Colon (tissue), 2 donors: ENCODE results near the gene WDR31.
"Not testable (repeated sequence)": the region's sequence is repeated elsewhere in the genome, so short reads cannot be mapped to it uniquely, and the experiment has no call there.

Experiments
- FAIRE-seq: peaks from 2 replicates; lab custom pipeline; 2012; peaks lifted over from hg19 to GRCh38; lab: Jason Lieb, UNC
- donor health status: control.
- donor health status: control.

Gene WDR31

DNA sequence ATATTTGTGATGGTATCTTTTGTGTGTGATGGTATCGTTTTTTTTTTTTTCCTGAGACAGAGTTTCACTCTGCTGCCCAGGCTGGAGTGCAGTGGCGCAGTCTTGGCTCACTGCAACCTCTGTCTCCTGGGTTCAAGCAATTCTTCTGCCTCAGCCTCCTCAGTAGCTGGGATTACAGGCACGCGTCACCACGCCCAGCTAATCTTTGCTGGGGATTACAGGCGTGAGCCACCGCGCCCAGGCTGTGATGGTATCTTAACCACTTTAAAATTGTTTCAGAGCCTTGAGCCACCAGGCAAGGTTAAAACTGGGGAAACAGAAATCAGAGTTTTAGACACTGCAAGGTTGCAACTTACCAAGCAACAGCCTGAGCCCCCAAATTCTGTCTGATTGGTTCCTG, 43.8 kb downstream of the WDR31 start:
- FAIRE-seq = not testable (repeated sequence)

DNA sequence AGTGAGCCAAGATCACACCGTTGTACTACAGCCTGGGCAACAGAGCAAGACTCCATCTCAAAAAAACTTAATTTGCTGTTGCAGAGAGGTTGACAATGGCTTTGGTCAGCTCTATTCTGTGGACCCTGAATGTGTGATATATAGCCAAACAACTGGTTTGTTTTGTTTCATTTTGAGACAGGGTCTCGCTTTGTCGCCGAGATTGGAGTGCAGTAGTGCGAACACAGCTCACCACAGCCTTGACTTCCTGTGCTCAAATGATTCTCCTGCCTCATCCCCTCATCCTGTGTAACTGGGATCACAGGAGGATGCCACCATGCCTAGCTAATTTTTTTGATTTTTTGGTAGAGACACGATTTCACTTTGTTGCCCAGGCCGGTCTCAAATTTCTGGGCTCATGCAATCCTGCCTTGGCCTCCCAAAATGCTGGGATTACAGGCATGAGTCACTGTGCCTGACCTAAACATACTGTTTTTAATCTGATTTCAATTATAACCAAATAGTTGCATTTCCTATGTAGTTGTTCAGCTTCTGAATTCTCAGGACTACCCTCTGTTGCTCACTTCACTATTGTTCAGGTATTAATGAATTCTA, 46.7 kb downstream of the WDR31 start:
- no peak for FAIRE-seq

DNA sequence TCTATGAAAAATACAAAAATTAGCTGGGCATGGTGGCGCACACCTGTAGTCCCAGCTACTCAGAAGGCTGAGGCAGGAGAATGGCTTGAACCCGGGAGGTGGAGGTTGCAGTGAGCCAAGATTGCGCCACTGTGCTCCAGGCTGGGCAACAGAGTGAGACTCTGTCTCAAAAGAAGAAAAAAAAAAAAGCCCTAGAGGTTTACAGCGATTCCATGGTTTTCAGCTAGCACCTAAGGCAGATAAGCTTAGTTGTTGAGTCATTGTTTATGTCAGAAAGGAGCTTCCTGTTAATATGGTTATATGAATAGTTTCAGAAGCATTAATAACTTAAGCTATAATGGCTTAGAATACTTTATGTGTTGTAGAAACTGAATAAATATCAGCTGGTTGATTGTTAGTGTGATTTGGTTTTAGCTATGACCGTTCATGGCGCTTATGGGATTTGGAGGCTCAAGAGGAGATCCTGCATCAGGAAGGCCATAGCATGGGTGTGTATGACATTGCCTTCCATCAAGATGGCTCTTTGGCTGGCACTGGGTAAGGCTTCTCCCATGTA, 49.9 kb downstream of the WDR31 start:
- FAIRE-seq = no peak

DNA sequence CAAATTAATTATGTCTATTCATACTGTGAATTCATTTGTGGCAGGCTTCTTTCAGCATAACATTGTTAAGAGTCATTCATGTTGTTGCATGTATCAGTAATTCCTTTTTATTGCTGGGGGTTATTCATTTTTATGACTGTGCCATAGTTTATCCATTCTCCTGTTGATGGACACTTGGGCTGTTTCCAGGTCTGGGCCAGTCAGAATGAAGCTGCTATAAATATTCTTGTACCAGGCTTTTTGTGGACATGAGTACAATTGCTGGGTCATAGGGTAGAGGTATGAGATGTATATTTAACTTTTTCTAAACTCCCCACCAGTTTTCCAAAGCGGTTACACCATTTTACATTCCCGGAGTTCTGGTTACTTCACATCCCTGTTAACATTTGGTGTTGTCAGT, 51.0 kb downstream of the WDR31 start:
- no peak for FAIRE-seq

DNA sequence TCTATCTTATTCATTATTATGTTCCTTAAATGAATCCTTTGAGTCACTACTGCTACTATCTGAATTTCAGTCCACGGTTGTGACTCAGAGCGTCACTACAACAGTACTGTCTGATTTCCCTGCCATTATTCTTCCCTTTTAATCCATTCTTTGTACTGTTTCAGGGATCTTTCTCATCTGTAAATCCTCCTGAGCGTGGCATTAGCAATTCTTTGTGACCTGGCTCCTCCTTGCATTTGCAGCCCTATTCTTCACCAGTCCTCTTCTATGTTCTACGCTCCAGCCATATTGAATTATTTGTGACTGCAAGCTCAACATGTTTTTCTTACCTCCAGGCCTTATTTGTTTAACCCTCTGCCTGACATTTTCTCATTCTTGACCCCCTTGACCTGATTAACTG, 58.7 kb downstream of the WDR31 start:
- no peak for FAIRE-seq

DNA sequence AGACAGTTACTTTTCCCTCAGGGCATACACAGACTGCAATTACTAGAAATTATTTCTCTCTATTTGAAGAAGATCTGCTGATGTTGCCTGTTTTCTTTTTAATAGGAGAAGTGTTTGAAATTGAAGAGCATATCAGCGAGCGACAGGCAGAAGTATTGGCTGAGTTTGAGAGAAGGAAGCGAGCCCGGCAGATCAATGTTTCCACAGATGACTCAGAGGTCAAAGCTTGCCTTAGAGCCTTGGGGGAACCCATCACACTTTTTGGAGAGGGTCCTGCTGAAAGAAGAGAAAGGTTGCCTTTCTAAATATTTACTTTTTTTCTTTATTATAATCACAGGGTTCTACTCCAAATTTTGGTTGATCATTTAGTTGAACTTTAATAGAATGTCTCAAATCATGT, 61.2 kb downstream of the WDR31 start:
- FAIRE-seq = no peak

DNA sequence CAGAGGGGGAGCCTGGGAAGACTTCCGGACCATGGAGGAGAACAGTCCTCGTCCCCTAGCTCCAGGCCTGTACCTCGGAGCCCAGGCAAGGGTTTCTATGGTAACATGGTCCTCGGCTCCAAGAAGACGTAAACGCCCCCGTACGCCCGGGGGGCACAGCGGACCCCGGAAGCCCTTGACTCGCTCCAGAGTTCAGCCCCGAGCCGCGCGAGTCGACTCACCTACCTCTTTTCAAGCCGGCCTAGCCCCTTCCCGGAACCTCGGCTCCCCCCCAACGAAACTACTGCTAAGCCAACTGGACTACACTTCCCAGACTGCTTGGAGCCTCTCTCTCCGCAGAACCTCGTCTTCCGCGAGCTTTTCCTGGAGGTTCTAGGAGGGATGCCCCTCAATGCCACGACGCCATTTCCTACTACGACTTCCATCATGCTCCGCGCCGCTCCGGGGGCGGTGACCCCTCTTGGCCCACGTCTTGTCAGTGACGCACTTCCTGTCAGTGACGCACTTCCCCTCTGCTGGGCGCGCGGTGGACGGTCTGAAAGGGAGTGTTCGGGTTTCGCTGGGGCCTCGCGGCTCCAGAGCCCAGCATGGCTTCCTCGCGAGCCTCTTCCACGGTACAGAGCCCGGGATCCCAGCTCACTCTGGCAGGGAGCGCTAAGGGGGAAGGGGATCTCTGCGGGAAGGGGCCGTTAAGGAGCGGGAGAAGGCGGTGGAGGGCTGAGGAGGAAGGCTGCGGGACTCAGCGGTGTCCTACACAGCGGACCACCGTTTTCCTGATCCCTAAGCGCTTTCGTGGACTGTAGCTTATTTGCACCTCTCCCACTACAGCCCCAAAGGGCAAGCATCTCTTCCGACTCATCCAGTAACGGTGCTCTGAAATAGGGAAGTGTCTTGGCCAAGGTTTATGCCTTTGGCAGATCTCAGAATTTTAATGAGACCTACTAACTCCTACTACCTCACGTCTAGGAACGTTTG, 64.6 kb downstream of the WDR31 start, which contains the start of the genes CDC26 and PRPF4:
CDC26 (minus strand) TSS at position 416 of the 975 bp plus-strand sequence. CDS start 3,065 bp downstream, outside the sequence.
PRPF4 (plus strand) TSS at position 502 of the 975 bp plus-strand sequence; CDS start at position 588, 86 bp downstream.
- no peak for FAIRE-seq

DNA sequence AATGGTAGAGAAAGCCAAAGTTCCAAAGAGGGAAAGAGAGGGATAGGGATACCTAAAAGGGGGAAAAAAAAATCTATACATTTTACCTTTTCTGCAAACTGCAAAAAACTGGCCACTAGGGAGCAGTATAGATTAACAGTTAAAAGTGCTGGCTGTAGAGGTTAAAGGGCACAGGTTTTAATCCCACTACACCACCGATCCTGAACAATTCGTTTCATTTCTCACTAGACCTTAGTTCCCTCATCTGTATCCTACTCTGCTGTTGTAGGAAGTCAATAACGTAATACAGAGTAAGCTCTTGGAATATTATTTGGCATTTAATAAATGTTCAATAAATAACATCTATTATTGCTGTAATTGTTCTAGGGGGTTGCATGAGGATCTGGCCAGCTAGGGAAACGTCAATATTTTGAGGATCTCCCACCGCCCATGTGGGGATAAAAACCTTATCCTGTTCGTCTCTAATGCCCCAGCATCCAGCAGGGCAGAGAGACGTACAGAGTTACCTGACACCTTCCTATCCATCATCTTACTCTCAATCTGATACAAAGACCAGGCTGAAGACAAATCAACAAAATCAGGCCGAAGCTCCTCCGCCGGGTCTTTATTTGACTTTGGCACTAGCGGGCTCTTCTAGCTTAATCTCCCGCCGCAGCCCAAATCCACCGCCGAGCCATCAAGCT, 65.5 kb downstream of the WDR31 start:
- FAIRE-seq = no peak

DNA sequence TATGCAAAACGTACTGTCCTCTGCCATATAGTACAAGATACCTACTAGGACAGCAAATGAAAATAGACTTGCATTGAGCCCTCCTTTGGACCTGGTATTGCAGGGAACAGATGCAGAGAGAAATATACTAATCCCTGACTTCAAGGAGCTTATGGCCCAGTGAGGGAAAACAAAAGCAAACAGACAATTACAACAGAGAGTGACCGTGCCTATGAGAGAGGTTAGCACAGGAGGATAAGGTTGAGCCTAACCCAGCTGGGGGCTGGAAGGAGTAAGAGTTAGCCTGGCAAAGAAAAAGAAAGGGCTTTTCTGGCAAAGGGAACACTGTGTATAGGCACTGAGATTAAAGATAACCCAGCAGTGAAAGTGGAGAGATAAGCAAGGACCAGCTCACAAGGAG, 70.2 kb downstream of the WDR31 start:
- no peak for FAIRE-seq

DNA sequence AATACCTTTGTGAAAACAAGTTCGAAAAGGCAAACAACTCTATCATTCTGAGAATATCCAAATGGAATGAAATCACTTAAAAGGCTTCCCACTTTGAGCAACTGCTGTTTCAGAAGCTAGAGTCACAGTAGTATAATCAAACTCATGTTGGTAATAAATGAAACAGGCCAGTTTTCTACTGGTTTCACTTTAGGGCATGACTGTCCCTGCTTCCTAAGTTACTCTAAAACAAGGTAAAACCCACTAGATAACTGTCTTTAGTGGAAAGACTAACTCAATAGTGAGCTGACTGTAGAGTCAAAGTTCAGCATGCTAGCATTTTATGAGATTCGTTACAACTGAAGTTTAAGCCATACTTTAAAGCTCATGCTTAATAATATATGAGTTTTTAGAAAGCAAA, 70.7 kb downstream of the WDR31 start:
- FAIRE-seq = no peak

DNA sequence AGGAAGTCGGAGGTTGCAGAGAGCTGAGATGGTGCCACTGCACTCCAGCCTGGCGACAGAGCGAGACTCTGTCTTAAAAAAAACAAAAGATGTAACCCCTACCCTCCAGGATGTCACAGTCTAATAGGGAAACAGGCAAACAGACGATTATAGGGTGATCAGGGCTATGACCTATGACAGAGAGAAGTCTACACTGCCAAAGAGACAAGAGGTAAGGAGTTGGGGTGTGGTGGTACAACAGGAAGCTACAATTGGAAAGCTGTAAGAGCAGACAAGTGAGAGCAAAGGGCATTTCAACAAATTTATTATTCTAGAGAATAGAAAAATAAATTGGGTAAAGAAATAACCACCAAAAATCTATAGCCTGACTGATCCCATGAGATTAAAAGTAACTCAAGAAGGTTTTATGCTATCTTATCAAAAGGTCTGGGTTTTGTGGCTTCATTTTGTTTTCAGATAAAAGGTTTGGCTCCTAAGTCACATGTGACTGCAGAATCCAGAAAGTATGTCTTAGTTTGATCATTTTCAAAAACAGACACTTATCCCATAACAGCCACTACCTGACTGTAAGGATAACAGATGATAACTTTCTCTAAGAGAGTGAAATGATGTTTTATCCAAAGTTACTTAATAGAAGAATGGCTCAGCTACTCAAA, 72.0 kb downstream of the WDR31 start:
- FAIRE-seq = no peak

DNA sequence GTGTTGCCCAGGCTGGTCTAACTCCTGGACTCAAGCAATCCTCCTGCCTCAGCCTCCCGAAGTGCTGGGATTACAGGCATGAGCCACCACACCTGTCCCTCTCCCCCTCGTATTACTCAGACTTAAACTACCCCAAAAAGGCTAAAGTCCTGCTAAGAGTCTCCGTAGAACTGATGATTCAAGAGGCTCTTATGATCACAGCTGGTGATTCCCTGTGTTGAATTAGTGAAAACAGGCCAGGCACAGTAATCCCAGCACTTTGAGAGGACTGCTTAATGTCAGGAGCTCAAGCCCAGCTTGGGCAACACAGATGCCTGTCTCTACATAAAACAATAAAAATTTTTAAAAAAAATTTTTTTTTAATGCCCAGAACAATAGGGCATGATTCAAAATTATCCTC, 73.9 kb downstream of the WDR31 start:
- FAIRE-seq = no peak
